DOHH2 (cell line): ENCODE data around the gene ELF1.
"Not testable (repeated sequence)": the region's sequence is repeated elsewhere in the genome, so short reads cannot be mapped to it uniquely, and the experiment has no call there.

ENCODE experiments used
- H3F3A ChIP-seq: fragments of 200-600 bp; sonication (generic), shearing (Covaris generic); 2 replicates; pipeline ENCODE4 v1.6.0; 2016; ENCODE audit warnings: antibody characterized with exemption, mild to moderate bottlenecking; ENCODE audit not compliant: control insufficient read depth, insufficient read depth
- H3K27ac ChIP-seq: fragments of 200-600 bp; sonication (generic); 2 replicates; pipeline ENCODE4 v1.5.1; 2014; ENCODE audit warnings: low read depth, mild to moderate bottlenecking, low read length, moderate library complexity
- H3K27me3 ChIP-seq: fragments of 200-600 bp; sonication (generic); 2 replicates; pipeline ENCODE4 v1.6.1; 2014; ENCODE audit warnings: mild to moderate bottlenecking, low read length, mixed read lengths; ENCODE audit not compliant: control insufficient read depth
- H3K36me3 ChIP-seq: fragments of 200-600 bp; sonication (generic); 2 replicates; pipeline ENCODE4 v1.6.1; 2014; ENCODE audit warnings: mild to moderate bottlenecking, low read length, moderate library complexity, mixed read lengths; ENCODE audit not compliant: control insufficient read depth
- H3K4me1 ChIP-seq: fragments of 200-600 bp; sonication (generic); 2 replicates; pipeline ENCODE4 v1.6.1; 2014; ENCODE audit warnings: mild to moderate bottlenecking, low read length, mixed read lengths; ENCODE audit not compliant: control insufficient read depth
- H3K4me2 ChIP-seq: fragments of 200-600 bp; sonication (generic); 2 replicates; pipeline ENCODE4 v1.6.0; 2014; ENCODE audit warnings: mild to moderate bottlenecking, low read length, moderate library complexity
- H3K4me3 ChIP-seq: fragments of 200-600 bp; sonication (generic); 2 replicates; pipeline ENCODE4 v1.5.1; 2014; ENCODE audit warnings: mild to moderate bottlenecking, low read length, mixed read lengths
- H3K79me2 ChIP-seq: fragments of 200-600 bp; sonication (generic); 2 replicates; pipeline ENCODE4 v1.6.1; 2014; ENCODE audit warnings: mild to moderate bottlenecking, low read length, mixed read lengths; ENCODE audit not compliant: control insufficient read depth
- H3K9me2 ChIP-seq: fragments of 200-600 bp; sonication (generic); replicated peaks from 2 replicates; pipeline ENCODE4 v1.6.1; 2014; ENCODE audit warnings: mild to moderate bottlenecking, low read length, mixed read lengths; ENCODE audit not compliant: control insufficient read depth
- H3K9me3 ChIP-seq: fragments of 200-600 bp; sonication (generic); 2 replicates; pipeline ENCODE4 v1.6.1; 2014; ENCODE audit warnings: antibody characterized with exemption, low read length, mixed read lengths; ENCODE audit not compliant: control insufficient read depth, insufficient read depth
- H4K20me1 ChIP-seq: fragments of 200-600 bp; sonication (generic); 2 replicates; pipeline ENCODE4 v1.6.0; 2014; ENCODE audit warnings: low read depth, mild to moderate bottlenecking, antibody characterized with exemption, low read length, moderate library complexity; ENCODE audit not compliant: control insufficient read depth, insufficient read depth
- EZH2phosphoT487 ChIP-seq: fragments of 200-600 bp; sonication (generic); IDR thresholded peaks from 2 replicates; pipeline ENCODE4 v1.6.1; 2017; ENCODE audit warnings: borderline replicate concordance, mild to moderate bottlenecking, antibody characterized with exemption, low read length, moderate library complexity, mixed read lengths
- TF ChIP-seq, protein P1 (sequence below): fragments of 200-600 bp; sonication (generic); IDR thresholded peaks from one replicate; pipeline ENCODE4 v1.5.1; 2014; ENCODE audit warnings: antibody characterized with exemption, mild to moderate bottlenecking, low read depth, low read length; ENCODE audit not compliant: poor library complexity, severe bottlenecking

Gene ELF1

DNA sequence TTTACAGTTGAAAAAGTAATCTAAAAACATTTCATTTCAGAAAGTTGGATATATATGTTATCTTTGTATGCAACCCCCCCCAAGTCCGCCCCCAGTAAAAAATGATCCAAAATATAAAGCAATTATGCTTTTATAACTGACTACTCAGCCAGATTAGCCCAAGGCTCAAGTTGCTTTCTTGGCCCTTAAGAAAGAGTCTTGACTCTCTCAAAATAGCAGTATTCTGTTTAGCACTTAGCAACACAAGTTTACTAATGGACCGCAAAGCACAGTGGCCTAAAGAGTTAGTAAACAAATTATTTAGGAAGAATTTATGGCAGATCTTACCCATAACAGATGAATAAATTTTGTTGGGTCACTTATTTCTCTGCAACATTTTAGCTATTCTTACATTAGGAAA, 86.9 kb downstream of the ELF1 start:
- Histone ChIP-seq H4K20me1 (peaks cover 6% of the 10 kb centered on the region; the same call in 1 of the 2 replicates), H3K27ac (peak overlapping the region; percentile 87), H3K27me3 (no peaks in the 10 kb centered on the region), H3K4me3 (no peak overlapping the region), H3K9me2 (no peaks in the 10 kb centered on the region), H3K79me2 (peaks cover 73% of the 10 kb centered on the region), H3K4me2 (no peak overlapping the region; the same call in 1 of the 2 replicates), H3K9me3 (no peaks in the 10 kb centered on the region), H3K4me1 (peaks cover 69% of the 10 kb centered on the region), H3F3A (peaks cover 82% of the 10 kb centered on the region), H3K36me3 (peaks cover 91% of the 10 kb centered on the region)
- no peak for TF ChIP-seq EZH2phosphoT487
- TF ChIP-seq, protein P1, sequence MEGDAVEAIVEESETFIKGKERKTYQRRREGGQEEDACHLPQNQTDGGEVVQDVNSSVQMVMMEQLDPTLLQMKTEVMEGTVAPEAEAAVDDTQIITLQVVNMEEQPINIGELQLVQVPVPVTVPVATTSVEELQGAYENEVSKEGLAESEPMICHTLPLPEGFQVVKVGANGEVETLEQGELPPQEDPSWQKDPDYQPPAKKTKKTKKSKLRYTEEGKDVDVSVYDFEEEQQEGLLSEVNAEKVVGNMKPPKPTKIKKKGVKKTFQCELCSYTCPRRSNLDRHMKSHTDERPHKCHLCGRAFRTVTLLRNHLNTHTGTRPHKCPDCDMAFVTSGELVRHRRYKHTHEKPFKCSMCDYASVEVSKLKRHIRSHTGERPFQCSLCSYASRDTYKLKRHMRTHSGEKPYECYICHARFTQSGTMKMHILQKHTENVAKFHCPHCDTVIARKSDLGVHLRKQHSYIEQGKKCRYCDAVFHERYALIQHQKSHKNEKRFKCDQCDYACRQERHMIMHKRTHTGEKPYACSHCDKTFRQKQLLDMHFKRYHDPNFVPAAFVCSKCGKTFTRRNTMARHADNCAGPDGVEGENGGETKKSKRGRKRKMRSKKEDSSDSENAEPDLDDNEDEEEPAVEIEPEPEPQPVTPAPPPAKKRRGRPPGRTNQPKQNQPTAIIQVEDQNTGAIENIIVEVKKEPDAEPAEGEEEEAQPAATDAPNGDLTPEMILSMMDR = no peak

DNA sequence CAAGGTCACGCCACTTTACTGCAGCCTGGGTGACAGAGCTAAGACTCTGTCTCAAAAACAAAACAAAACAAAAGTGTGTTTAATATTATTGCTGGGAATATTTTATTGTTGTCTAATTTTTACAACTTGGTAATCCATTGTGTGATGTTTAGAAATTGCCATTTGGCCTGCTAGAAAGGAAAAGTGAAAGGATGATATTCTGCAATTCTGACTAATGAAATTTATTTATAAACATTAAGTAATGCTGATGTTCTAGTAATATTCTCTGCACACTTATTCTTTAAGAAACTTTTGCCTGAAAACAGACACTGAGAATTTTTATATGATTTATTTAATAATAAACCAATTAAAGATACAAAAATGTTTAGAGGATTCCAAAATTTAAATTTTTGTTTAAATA, 87.4 kb downstream of the ELF1 start:
- H3K4me1 ChIP-seq = peaks cover 64% of the 10 kb centered on the region
- no peaks in the 10 kb centered on the region for H3K9me2 ChIP-seq
- H3K4me2 ChIP-seq = no peak overlapping the region
- H3K79me2 ChIP-seq = peaks cover 67% of the 10 kb centered on the region
- TF ChIP-seq, protein P1 = no peak
- TF ChIP-seq EZH2phosphoT487 = no peak
- H3K36me3 ChIP-seq = peaks cover 86% of the 10 kb centered on the region
- 0 out of 2 replicates have a peak, but pooled peaks cover 3% of the 10 kb centered on the region for H4K20me1 ChIP-seq
- H3K4me3 ChIP-seq = no peak overlapping the region
- peaks cover 77% of the 10 kb centered on the region for H3F3A ChIP-seq
- H3K27ac ChIP-seq = no peak overlapping the region
- no peaks in the 10 kb centered on the region for H3K27me3 ChIP-seq
- no peaks in the 10 kb centered on the region for H3K9me3 ChIP-seq

DNA sequence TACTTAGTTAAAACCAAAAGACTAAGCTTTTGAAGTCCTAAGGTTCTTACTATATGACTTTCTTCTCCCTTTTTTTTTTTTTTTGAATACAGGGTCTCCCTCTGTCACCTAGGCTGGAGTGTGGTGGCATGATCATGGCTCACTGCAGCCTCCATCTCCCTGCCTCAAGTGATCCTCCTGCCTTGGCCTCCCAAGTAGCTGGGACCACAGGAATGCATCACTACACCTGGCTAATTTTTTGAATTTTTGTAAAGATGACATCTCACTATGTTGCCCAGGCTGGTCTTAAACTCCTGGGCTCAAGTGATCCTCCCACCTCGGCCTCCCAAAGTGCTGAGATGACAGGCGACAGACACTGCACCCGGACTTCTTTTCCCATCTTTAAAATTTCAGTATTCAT, 89.2 kb downstream of the ELF1 start:
- not testable (repeated sequence) for H3K27ac ChIP-seq, H4K20me1 ChIP-seq, H3K4me2 ChIP-seq, H3K9me2 ChIP-seq, H3K4me3 ChIP-seq, H3K9me3 ChIP-seq, H3K27me3 ChIP-seq
- peaks cover 69% of the 10 kb centered on the region for H3K36me3 ChIP-seq
- peaks cover 51% of the 10 kb centered on the region for H3K79me2 ChIP-seq
- H3F3A ChIP-seq = peaks cover 83% of the 10 kb centered on the region
- H3K4me1 ChIP-seq = peaks cover 47% of the 10 kb centered on the region

DNA sequence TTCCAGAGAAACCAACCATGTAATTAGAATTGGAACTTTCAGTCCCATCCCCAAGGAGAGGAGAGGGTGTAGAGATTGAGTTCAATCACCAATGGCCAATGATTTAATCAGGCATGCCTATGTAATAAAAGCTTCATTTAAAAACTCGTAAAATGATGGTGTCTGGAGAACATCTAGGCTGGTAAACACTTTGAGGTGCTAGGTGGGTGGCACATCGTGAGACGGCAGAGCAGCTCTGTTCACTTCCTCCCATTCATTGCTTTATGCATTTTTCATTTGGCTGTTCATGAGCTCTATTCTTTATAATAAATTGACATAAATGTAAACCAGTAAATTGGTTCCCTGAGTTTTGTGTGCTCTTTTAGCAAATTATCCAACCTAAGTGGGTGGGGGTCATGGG, 90.1 kb downstream of the ELF1 start:
- H3K4me3 ChIP-seq = no peak overlapping the region
- peaks cover 42% of the 10 kb centered on the region for H3K79me2 ChIP-seq

More for the DNA sequence above, 90.1 kb downstream of the ELF1 start:
- H3F3A ChIP-seq = peaks cover 81% of the 10 kb centered on the region
- H3K27me3 ChIP-seq = no peaks in the 10 kb centered on the region
- no peaks in the 10 kb centered on the region for H3K9me3 ChIP-seq
- peaks cover 38% of the 10 kb centered on the region for H3K4me1 ChIP-seq
- no peaks in the 10 kb centered on the region for H3K9me2 ChIP-seq
- peaks cover 60% of the 10 kb centered on the region for H3K36me3 ChIP-seq
- H3K27ac ChIP-seq = no peak overlapping the region; the same call in 1 of the 2 replicates
- 0 out of 2 replicates have a peak, but pooled peaks cover 3% of the 10 kb centered on the region for H4K20me1 ChIP-seq
- H3K4me2 ChIP-seq = no peak overlapping the region
- TF ChIP-seq, protein P1 = no peak
- TF ChIP-seq EZH2phosphoT487 = no peak
